B cell (primary cell): ENCODE data around the gene MTLN. TPM values are rescaled to one million over a fixed set of nuclear protein-coding genes. Genes with fewer than 3 reads are reported as not detected.
"Not testable (repeated sequence)": the region's sequence is repeated elsewhere in the genome, so short reads cannot be mapped to it uniquely, and the experiment has no call there.

Experiments
- ATAC-seq: fragments of 200-7000 bp; cut with Tn5 transposase; one replicate; pipeline ENCODE4 v1.10.0; 2021; ENCODE audit warnings: low read depth, mild to moderate bottlenecking, moderate number of reproducible peaks, moderate library complexity
- CTCF ChIA-PET: fragments of 350-600 bp; sonication (Branson Sonifier 250); formaldehyde crosslinking; loops from one replicate; lab custom pipeline; 2021; ENCODE audit warnings: antibody characterized with exemption, inconsistent platforms; lab: Charles Lee
- POLR2A ChIA-PET: fragments of 350-600 bp; sonication (Branson Sonifier 250); formaldehyde crosslinking; loops from one replicate; lab custom pipeline; 2021; ENCODE audit warnings: antibody characterized with exemption; lab: Charles Lee
- DNase-seq: peaks from one replicate; pipeline ENCODE4 v3.0.0; 2013
- H2AFZ ChIP-seq: 2 replicates; pipeline ENCODE4 v1.6.1; 2012; ENCODE audit warnings: mild to moderate bottlenecking, low read depth, low read length; ENCODE audit not compliant: insufficient read depth, poor library complexity, severe bottlenecking
- H3K27ac ChIP-seq, 2 donors: 1 replicate in 1 of 2; 2 replicates in 1 of 2; pipeline ENCODE4 v1.5.1; 2012 to 2013; ENCODE audit warnings: low read length in 2 of 2, mild to moderate bottlenecking in 2 of 2, moderate library complexity in 1 of 2
- H3K27me3 ChIP-seq, 4 experiments: fragments of 200-600 bp in 1 of 4; sonication (generic) in 1 of 4; replicated peaks in 1 of 4; 1 replicate in 2 of 4; 2 replicates in 2 of 4; pipeline versions ENCODE4 v1.6.1 to v1.7.0; 2013 to 2016; ENCODE audit warnings: low read length in 3 of 4, mild to moderate bottlenecking in 2 of 4, mixed read lengths in 1 of 4, moderate library complexity in 1 of 4; ENCODE audit not compliant: insufficient read depth in 4 of 4, control insufficient read depth in 3 of 4; ENCODE audit errors: control extremely low read depth in 1 of 4
- H3K36me3 ChIP-seq, 2 experiments: replicated peaks in 1 of 2; 1 replicate in 1 of 2; 2 replicates in 1 of 2; pipeline versions ENCODE4 v1.6.1 to v1.7.1; 2013; ENCODE audit warnings: low read length in 1 of 2; ENCODE audit not compliant: insufficient read depth in 2 of 2, control insufficient read depth in 1 of 2; ENCODE audit errors: control extremely low read depth in 1 of 2, extremely low read depth in 1 of 2
- H3K4me1 ChIP-seq, 2 donors: fragments of 200-600 bp in 1 of 2; sonication (generic) in 1 of 2; 1 replicate in 1 of 2; 2 replicates in 1 of 2; pipeline versions ENCODE4 v1.5.1 to v1.6.1; 2013 to 2017; ENCODE audit warnings: low read length in 2 of 2; ENCODE audit not compliant: control insufficient read depth in 2 of 2, insufficient read depth in 2 of 2
- H3K4me2 ChIP-seq: replicated peaks from 2 replicates; pipeline ENCODE3; 2012; ENCODE audit warnings: mild to moderate bottlenecking, low read depth, low read length; ENCODE audit not compliant: poor library complexity, severe bottlenecking
- H3K4me3 ChIP-seq, 5 experiments: fragments of 200-600 bp in 1 of 5; sonication (generic) in 1 of 5; 1 replicate in 3 of 5; 2 replicates in 2 of 5; pipeline versions ENCODE4 v1.5.1 to v1.7.0; 2011 to 2016; ENCODE audit warnings: low read length in 4 of 5, mild to moderate bottlenecking in 4 of 5, low read depth in 2 of 5, control low read depth in 1 of 5, moderate library complexity in 1 of 5; ENCODE audit not compliant: insufficient read depth in 1 of 5; ENCODE audit errors: control extremely low read depth in 1 of 5, extremely low read depth in 1 of 5
- H3K79me2 ChIP-seq: fragments of 200-600 bp; sonication (generic); one replicate; pipeline ENCODE4 v1.6.0; 2016; ENCODE audit warnings: low read length; ENCODE audit not compliant: control insufficient read depth, insufficient read depth
- H3K9ac ChIP-seq: fragments of 200-600 bp; sonication (generic); 2 replicates; pipeline ENCODE4 v1.6.1; 2017; ENCODE audit warnings: mild to moderate bottlenecking, low read length, moderate library complexity
- H3K9me3 ChIP-seq, 3 donors: one replicate each; pipeline versions ENCODE4 v1.6.1 to v1.7.1; 2013; ENCODE audit warnings: low read length in 2 of 3; ENCODE audit not compliant: control insufficient read depth in 2 of 3, insufficient read depth in 1 of 3; ENCODE audit errors: control extremely low read depth in 1 of 3
- H4K20me1 ChIP-seq: 2 replicates; pipeline ENCODE4 v1.6.0; 2012; ENCODE audit warnings: mild to moderate bottlenecking, low read length; ENCODE audit not compliant: insufficient read depth, control insufficient read depth, poor library complexity, severe bottlenecking
- H3K27ac Mint-ChIP-seq: one replicate; pipeline ENCODE4 v1.8.0; 2021; ENCODE audit warnings: mixed read lengths
- H3K27me3 Mint-ChIP-seq: one replicate; pipeline ENCODE4 v1.8.0; 2021; ENCODE audit warnings: mixed read lengths
- H3K4me1 Mint-ChIP-seq: one replicate; pipeline ENCODE4 v1.8.0; 2021; ENCODE audit warnings: mixed read lengths
- H3K4me3 Mint-ChIP-seq: one replicate; pipeline ENCODE4 v1.8.0; 2021; ENCODE audit warnings: mixed read lengths
- H3K9me3 Mint-ChIP-seq: one replicate; pipeline ENCODE4 v1.8.0; 2022; ENCODE audit warnings: mixed read lengths; ENCODE audit not compliant: insufficient read depth
- EZH2 ChIP-seq: IDR thresholded peaks from 2 replicates; pipeline ENCODE4 v1.6.1; 2012; ENCODE audit warnings: borderline replicate concordance, low read depth, mild to moderate bottlenecking, moderate library complexity, low read length; ENCODE audit not compliant: insufficient read depth, poor library complexity, severe bottlenecking
- WGBS: methylation state at CpG from one replicate; pipeline ENCODE4 v1.1.5; 2013; ENCODE audit warnings: missing lambda C conversion rate; ENCODE audit not compliant: insufficient coverage; 5-methylcytosine and 5-hydroxymethylcytosine counted together
- intact Hi-C: fragments of 100-400 bp; cut with micrococcal nuclease; formaldehyde crosslinking; loops from one replicate; pipeline ENCODE4 v1.10.0; 2022
- polyA plus RNA-seq: library from polyadenylated mRNA; depleted of rRNA; stranded (reverse); fragments of >200 nt; gene quantifications from 2 replicates; pipeline ENCODE4 v1.2.3, GENCODE V29; 2012
- total RNA-seq, 2 donors: library from RNA; stranded (reverse); fragments of 120-200 nt in 1 of 2; gene quantifications; 1 replicate in 1 of 2; 2 replicates in 1 of 2; pipeline versions ENCODE4 v1.2.3 to v1.2.4, GENCODE V29; 2013 to 2022
- TF ChIP-seq, protein P1 (sequence below): fragments of 200-600 bp; IDR thresholded peaks from one replicate; pipeline ENCODE4 v1.8.0; 2022; ENCODE audit warnings: antibody characterized with exemption, mild to moderate bottlenecking

The MTLN gene
- total and polyA plus RNA-seq, 2 donors (not counting 1 experiment from before 2014, with no cell fraction given) = 23.2 to 27.2 TPM

DNA sequence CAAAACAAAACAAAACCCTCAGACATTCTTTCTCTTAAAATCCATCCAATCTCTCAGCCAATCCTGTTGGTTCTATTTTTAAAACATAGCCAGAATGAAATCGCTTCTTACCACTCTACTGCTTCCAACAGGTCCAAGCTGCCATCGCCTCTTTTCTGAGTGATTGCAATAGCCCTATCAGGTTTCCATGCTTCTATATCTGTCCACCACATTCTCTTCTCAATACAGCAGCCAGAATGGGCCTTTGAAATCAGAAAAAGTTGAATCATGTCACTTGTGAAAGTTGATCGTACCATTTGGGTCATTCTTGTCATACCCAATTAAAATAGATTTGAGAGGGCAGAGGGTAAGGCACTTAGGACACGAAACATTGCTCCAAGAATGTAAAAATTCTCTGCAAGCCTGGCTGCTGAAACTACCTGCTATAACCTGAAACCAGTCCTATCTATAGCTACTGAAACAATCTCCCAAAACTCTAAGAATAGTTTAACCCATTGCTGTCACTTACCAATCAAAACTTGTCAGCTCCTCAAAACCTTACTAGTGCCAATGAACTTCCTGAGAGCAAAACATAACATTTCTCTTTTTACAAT, 3.3 kb upstream of the MTLN start:
- intact Hi-C loops = no loop called here
- peaks cover 0 to 1% of the 10 kb centered on the region in 2 experiments for H3K36me3 ChIP-seq
- H3K4me3 ChIP-seq = no peak overlapping the region
- peaks cover 14% of the 10 kb centered on the region for H3K4me1 Mint-ChIP-seq
- H4K20me1 ChIP-seq = no peaks in the 10 kb centered on the region
- peaks cover 0 to 7% (median 3%) of the 10 kb centered on the region in 3 donors for H3K9me3 ChIP-seq
- H3K9ac ChIP-seq = no peak overlapping the region
- no peak overlapping the region for H3K4me2 ChIP-seq
- no peaks in the 10 kb centered on the region for H3K79me2 ChIP-seq
- peaks cover 54% of the 10 kb centered on the region for H3K27me3 Mint-ChIP-seq
- H3K9me3 Mint-ChIP-seq = peaks cover 3% of the 10 kb centered on the region
- no peak overlapping the region for H3K27ac ChIP-seq
- DNase-seq (no peak), ATAC-seq (no peak)
- TF ChIP-seq EZH2 = no peak
- TF ChIP-seq, protein P1, sequence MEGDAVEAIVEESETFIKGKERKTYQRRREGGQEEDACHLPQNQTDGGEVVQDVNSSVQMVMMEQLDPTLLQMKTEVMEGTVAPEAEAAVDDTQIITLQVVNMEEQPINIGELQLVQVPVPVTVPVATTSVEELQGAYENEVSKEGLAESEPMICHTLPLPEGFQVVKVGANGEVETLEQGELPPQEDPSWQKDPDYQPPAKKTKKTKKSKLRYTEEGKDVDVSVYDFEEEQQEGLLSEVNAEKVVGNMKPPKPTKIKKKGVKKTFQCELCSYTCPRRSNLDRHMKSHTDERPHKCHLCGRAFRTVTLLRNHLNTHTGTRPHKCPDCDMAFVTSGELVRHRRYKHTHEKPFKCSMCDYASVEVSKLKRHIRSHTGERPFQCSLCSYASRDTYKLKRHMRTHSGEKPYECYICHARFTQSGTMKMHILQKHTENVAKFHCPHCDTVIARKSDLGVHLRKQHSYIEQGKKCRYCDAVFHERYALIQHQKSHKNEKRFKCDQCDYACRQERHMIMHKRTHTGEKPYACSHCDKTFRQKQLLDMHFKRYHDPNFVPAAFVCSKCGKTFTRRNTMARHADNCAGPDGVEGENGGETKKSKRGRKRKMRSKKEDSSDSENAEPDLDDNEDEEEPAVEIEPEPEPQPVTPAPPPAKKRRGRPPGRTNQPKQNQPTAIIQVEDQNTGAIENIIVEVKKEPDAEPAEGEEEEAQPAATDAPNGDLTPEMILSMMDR = no peak
- no peak overlapping the region for H3K27ac Mint-ChIP-seq
- peaks cover 0 to 32% (median 22%) of the 10 kb centered on the region in 4 experiments for H3K27me3 ChIP-seq
- ChIA-PET POLR2A (no interaction called here), CTCF (no interaction called here)
- H2AFZ ChIP-seq = no peak overlapping the region
- peaks cover 0 to 9% of the 10 kb centered on the region in 2 donors for H3K4me1 ChIP-seq
- no peak overlapping the region for H3K4me3 Mint-ChIP-seq
- 29% methylated on average over 1 of the region's 4 CpGs for WGBS

DNA sequence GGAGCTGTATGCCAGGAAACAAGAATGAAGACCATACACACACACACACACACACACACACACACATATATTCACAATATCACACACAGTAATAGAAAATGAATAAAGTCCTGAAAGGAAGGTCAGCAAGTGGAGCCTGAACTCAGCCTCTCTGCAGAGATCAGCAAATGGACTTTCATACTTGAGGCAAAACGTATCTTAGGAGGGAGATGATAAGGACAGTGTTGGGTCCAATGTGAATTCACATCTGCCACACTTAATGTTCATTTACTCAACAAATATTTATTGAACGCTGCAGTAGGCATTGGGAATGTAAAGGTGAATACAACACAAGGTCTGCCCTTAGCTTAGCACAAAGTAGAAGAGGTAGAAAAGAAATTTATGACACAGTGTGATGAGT, 2.7 kb upstream of the MTLN start:
- H4K20me1 ChIP-seq = no peaks in the 10 kb centered on the region
- H3K4me1 ChIP-seq = peaks cover 0 to 9% of the 10 kb centered on the region in 2 donors
- TF ChIP-seq, protein P1 = no peak
- no peak for TF ChIP-seq EZH2
- POLR2A ChIA-PET = no interaction called here
- Mint-ChIP-seq H3K27me3 (peaks cover 49% of the 10 kb centered on the region), H3K4me1 (peaks cover 17% of the 10 kb centered on the region), H3K9me3 (peaks cover 3% of the 10 kb centered on the region), H3K27ac (no peak overlapping the region), H3K4me3 (no peak overlapping the region)
- no peak overlapping the region for H3K4me3 ChIP-seq
- H3K36me3 ChIP-seq = peaks cover 0 to 1% of the 10 kb centered on the region in 2 experiments
- no peak overlapping the region for H3K4me2 ChIP-seq
- DNase-seq (no peak), ATAC-seq (no peak)
- no CpG with 5 or more reads among the region's 2 CpGs for WGBS
- no peak overlapping the region for H2AFZ ChIP-seq
- intact Hi-C loops = no loop called here
- H3K79me2 ChIP-seq = no peaks in the 10 kb centered on the region
- CTCF ChIA-PET = no interaction called here
- peaks cover 0 to 29% (median 20%) of the 10 kb centered on the region in 4 experiments for H3K27me3 ChIP-seq
- H3K9me3 ChIP-seq = peaks cover 0 to 7% (median 3%) of the 10 kb centered on the region in 3 donors
- no peak overlapping the region for H3K9ac ChIP-seq
- H3K27ac ChIP-seq = no peak overlapping the region

DNA sequence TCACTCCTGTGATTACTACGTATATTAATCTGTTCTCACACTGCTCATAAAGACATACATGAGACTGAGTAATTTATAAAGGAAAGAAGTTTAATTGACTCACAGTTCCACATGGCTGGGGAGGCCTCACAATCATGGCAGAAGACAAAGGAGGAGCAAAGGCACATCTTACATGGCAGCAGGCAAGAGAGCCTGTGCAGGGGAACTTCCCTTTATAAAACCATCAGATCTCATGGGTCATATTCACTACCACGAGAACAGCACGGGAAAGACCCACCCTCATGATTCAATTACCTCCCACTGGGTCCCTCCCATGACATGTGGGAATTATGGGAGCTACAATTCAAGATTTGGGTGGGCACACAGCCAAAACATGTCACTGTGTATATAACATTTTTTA, 1.2 kb upstream of the MTLN start:
- H3K4me1 ChIP-seq, H3K27ac Mint-ChIP-seq, H3K9ac ChIP-seq, H3K36me3 ChIP-seq, ATAC-seq, intact Hi-C loops, H3K9me3 Mint-ChIP-seq, H3K9me3 ChIP-seq, H3K79me2 ChIP-seq, H3K4me2 ChIP-seq, H4K20me1 ChIP-seq, DNase-seq, CTCF ChIA-PET, POLR2A ChIA-PET, H2AFZ ChIP-seq, H3K4me3 ChIP-seq, H3K27ac ChIP-seq: not testable (repeated sequence)
- WGBS = no CpG with 5 or more reads among the region's 3 CpGs
- peaks cover 33% of the 10 kb centered on the region for H3K27me3 Mint-ChIP-seq
- H3K4me3 Mint-ChIP-seq = peak overlapping the region; percentile 47
- H3K27me3 ChIP-seq = peaks cover 0 to 24% (median 16%) of the 10 kb centered on the region in 4 experiments
- peaks cover 25% of the 10 kb centered on the region for H3K4me1 Mint-ChIP-seq
